Mesothelial cell of epicardium (in vitro differentiated cells): ENCODE measurements around the gene STARD3. TPM values are rescaled to one million over a fixed set of nuclear protein-coding genes. Genes with fewer than 3 reads are reported as not detected.
"Not testable (repeated sequence)": the region's sequence is repeated elsewhere in the genome, so short reads cannot be mapped to it uniquely, and the experiment has no call there.

ENCODE experiments used
- DNase-seq, 2 experiments: peaks; one replicate each; pipeline ENCODE4 v3.0.0; 2021; ENCODE audit warnings: low spot score in 2 of 2; ENCODE audit not compliant: unreplicated experiment in 2 of 2
- H3K27ac Mint-ChIP-seq: 2 replicates; pipeline ENCODE4 v1.8.0; 2021; ENCODE audit warnings: mixed read lengths
- H3K27me3 Mint-ChIP-seq: 2 replicates; pipeline ENCODE4 v1.8.0; 2021; ENCODE audit warnings: low read depth, mixed read lengths
- H3K36me3 Mint-ChIP-seq: 2 replicates; pipeline ENCODE4 v1.8.0; 2021; ENCODE audit warnings: mixed read lengths
- H3K4me1 Mint-ChIP-seq: 2 replicates; pipeline ENCODE4 v1.8.0; 2021; ENCODE audit warnings: mixed read lengths
- H3K4me3 Mint-ChIP-seq: 2 replicates; pipeline ENCODE4 v1.8.0; 2021; ENCODE audit warnings: mild to moderate bottlenecking, moderate library complexity, mixed read lengths
- H3K9me3 Mint-ChIP-seq: 2 replicates; pipeline ENCODE4 v1.8.0; 2021; ENCODE audit warnings: mixed read lengths
- CTCF ChIP-seq: fragments of 200-600 bp; sonication (generic); IDR thresholded peaks from one replicate; pipeline ENCODE4 v1.5.0; 2021; ENCODE audit warnings: antibody characterized with exemption; ENCODE audit not compliant: unreplicated experiment
- total RNA-seq: library from RNA; stranded (reverse); gene quantifications from 3 replicates; pipeline ENCODE4 v1.2.1, GENCODE V29; 2021

STARD3 gene
- total RNA-seq, 1 donor from 2014 or later: 56.2 TPM

- peaks cover 42% of the 10 kb centered on the region for H3K4me1 Mint-ChIP-seq
- H3K36me3 Mint-ChIP-seq: peaks cover 14% of the 10 kb centered on the region
- no peak for DNase-seq
- no peak overlapping the region for H3K4me3 Mint-ChIP-seq
- H3K9me3 Mint-ChIP-seq: no peaks in the 10 kb centered on the region
- H3K27ac Mint-ChIP-seq: peak overlapping the region; percentile 43
- no peak for TF ChIP-seq CTCF
- no peaks in the 10 kb centered on the region for H3K27me3 Mint-ChIP-seq
These were observed 68.9 kb downstream of the STARD3 start for GRCh38 chr17:39705786-39706348.

- H3K27me3 Mint-ChIP-seq: no peaks in the 10 kb centered on the region
These were observed 69.4 kb downstream of the STARD3 start for GRCh38 chr17:39706383-39706782.

GRCh38 chr17:39706921-39707337 is 70.0 kb downstream of the STARD3 start:
- Mint-ChIP-seq H3K9me3 (no peaks in the 10 kb centered on the region), H3K4me3 (no peak overlapping the region), H3K36me3 (peaks cover 14% of the 10 kb centered on the region), H3K27me3 (no peaks in the 10 kb centered on the region), H3K4me1 (peaks cover 32% of the 10 kb centered on the region), H3K27ac (no peak overlapping the region)
- no peak for TF ChIP-seq CTCF
- DNase-seq: no peak

More at GRCh38 chr17:39706383-39706782, 69.4 kb downstream of the STARD3 start:
- Mint-ChIP-seq H3K36me3 (peaks cover 14% of the 10 kb centered on the region), H3K4me1 (peaks cover 37% of the 10 kb centered on the region), H3K4me3 (no peak overlapping the region), H3K9me3 (no peaks in the 10 kb centered on the region), H3K27ac (no peak overlapping the region)
- DNase-seq: no peak
- no peak for TF ChIP-seq CTCF

GRCh38 chr17:39709319-39709997 is 72.5 kb downstream of the STARD3 start:
- no peaks in the 10 kb centered on the region for H3K27me3 Mint-ChIP-seq
- TF ChIP-seq CTCF: no peak
- no peak overlapping the region for H3K4me3 Mint-ChIP-seq
- no peaks in the 10 kb centered on the region for H3K9me3 Mint-ChIP-seq
- no peak overlapping the region for H3K27ac Mint-ChIP-seq
- H3K36me3 Mint-ChIP-seq: peaks cover 22% of the 10 kb centered on the region
- no peak for DNase-seq
- peaks cover 20% of the 10 kb centered on the region for H3K4me1 Mint-ChIP-seq

- no peak for DNase-seq
- no peak for TF ChIP-seq CTCF
- Mint-ChIP-seq H3K4me3 (no peak overlapping the region), H3K4me1 (peaks cover 12% of the 10 kb centered on the region), H3K27me3 (no peaks in the 10 kb centered on the region), H3K36me3 (peaks cover 22% of the 10 kb centered on the region), H3K9me3 (no peaks in the 10 kb centered on the region), H3K27ac (no peak overlapping the region)
These were observed 73.3 kb downstream of the STARD3 start for GRCh38 chr17:39709998-39710964.

- H3K27me3 Mint-ChIP-seq: not testable (repeated sequence)
These were observed 74.1 kb downstream of the STARD3 start for GRCh38 chr17:39711071-39711470.

More at GRCh38 chr17:39711071-39711470, 74.1 kb downstream of the STARD3 start:
- not testable (repeated sequence) for H3K9me3 Mint-ChIP-seq, H3K4me3 Mint-ChIP-seq, H3K4me1 Mint-ChIP-seq, DNase-seq, H3K27ac Mint-ChIP-seq
- H3K36me3 Mint-ChIP-seq: peaks cover 24% of the 10 kb centered on the region
